Neural progenitor cell (in vitro differentiated cells): Measurements from ENCODE around the gene IL1RL1.

ENCODE experiments used
- CTCF ChIP-seq: fragments of 200-600 bp; sonication (generic); IDR thresholded peaks from 2 replicates; pipeline ENCODE4 v1.5.1; 2017; ENCODE audit warnings: antibody characterized with exemption, mild to moderate bottlenecking
- EZH2 ChIP-seq: fragments of 200-600 bp; sonication (generic); IDR thresholded peaks from 2 replicates; pipeline ENCODE4 v1.6.1; 2017; ENCODE audit warnings: antibody characterized with exemption, mild to moderate bottlenecking, moderate library complexity

GRCh38 chr2:102387763-102388546 lies 76.6 kb downstream of the IL1RL1 start:
- no peak for TF ChIP-seq CTCF
- no peak for TF ChIP-seq EZH2
